ENCODE measurements around the gene RASL12. TPM values are rescaled to one million over a fixed set of nuclear protein-coding genes. Genes with fewer than 3 reads are reported as not detected.

RASL12 gene
- polyA plus RNA-seq, 3 donors, result 5.7 to 8.4 (median 5.7) TPM

Other genes starting within 250 kb of the RASL12 start
- 10 to 100 TPM; 11.6 to 17.4 (median 12.7) TPM for gene PIF1, start 242.3 kb downstream of the RASL12 start, polyA plus RNA-seq (ENCODE audit: insufficient read length in 3 of 3)
- gene PLEKHO2, start 226.1 kb downstream of the RASL12 start, polyA plus RNA-seq (ENCODE audit: insufficient read length in 3 of 3), result 10 to 100 TPM; 15.4 to 19.6 (median 18.9) TPM
- 1 to 10 TPM; 5.3 to 8.5 (median 6.0) TPM for gene ANKDD1A, start 156.1 kb downstream of the RASL12 start, polyA plus RNA-seq (ENCODE audit: insufficient read length in 3 of 3)
- gene SPG21, start 78.1 kb downstream of the RASL12 start, polyA plus RNA-seq (ENCODE audit: insufficient read length in 3 of 3), result 100 to 1,000 TPM in 2 of 3 donors, 10 to 100 TPM in 1; 97.8 to 121 (median 113) TPM
- 10 to 100 TPM; 14.3 to 19.4 (median 15.7) TPM for gene MTFMT, start 38.4 kb downstream of the RASL12 start, polyA plus RNA-seq (ENCODE audit: insufficient read length in 3 of 3)
- gene SLC51B, start 22.6 kb downstream of the RASL12 start, polyA plus RNA-seq (ENCODE audit: insufficient read length in 3 of 3), result 10 to 100 TPM; 10.5 to 12.8 (median 10.9) TPM
- gene KBTBD13, start 8.8 kb upstream of the RASL12 start, polyA plus RNA-seq (ENCODE audit: insufficient read length in 3 of 3), result under 1 TPM; 0.03 to 0.12 (median 0.05) TPM
- 1 to 10 TPM; 3.9 to 9.1 (median 4.3) TPM for gene UBAP1L, start 47.2 kb upstream of the RASL12 start, polyA plus RNA-seq (ENCODE audit: insufficient read length in 3 of 3)
- 10 to 100 TPM; 28.5 to 32.4 (median 30.4) TPM for gene PDCD7, start 65.8 kb upstream of the RASL12 start, polyA plus RNA-seq (ENCODE audit: insufficient read length in 3 of 3)
- gene CLPX, start 117.4 kb upstream of the RASL12 start, polyA plus RNA-seq (ENCODE audit: insufficient read length in 3 of 3), result 10 to 100 TPM; 64.3 to 75.7 (median 73.0) TPM
- gene CILP, start 143.5 kb upstream of the RASL12 start, polyA plus RNA-seq (ENCODE audit: insufficient read length in 3 of 3), result 1 to 10 TPM; 3.1 to 3.5 (median 3.2) TPM
- 10 to 100 TPM; 16.8 to 18.7 (median 18.6) TPM for gene PARP16, start 218.9 kb upstream of the RASL12 start, polyA plus RNA-seq (ENCODE audit: insufficient read length in 3 of 3)
- not detected for gene RNU5A-1, start 228.1 kb upstream of the RASL12 start, polyA plus RNA-seq (ENCODE audit: insufficient read length in 3 of 3)
- not detected for gene RNU5B-1, start 236.7 kb upstream of the RASL12 start, polyA plus RNA-seq (ENCODE audit: insufficient read length in 3 of 3)

All from renal cortex interstitium (tissue), 3 donors.